Colonic mucosa (tissue), 4 donors: ENCODE measurements around the gene XBP1. TPM values are rescaled to one million over a fixed set of nuclear protein-coding genes. Genes with fewer than 3 reads are reported as not detected.
A peak's percentile ranks its signal among the peaks of the same experiment; 100 is the strongest.

Experiments used
- DNase-seq: peaks from one replicate; pipeline ENCODE4 v3.0.0-alpha.2; 2020
- H3K27ac ChIP-seq: fragments of 200-600 bp; one replicate; pipeline ENCODE4 v1.8.0; 2021
- H3K27me3 ChIP-seq: fragments of 200-600 bp; one replicate; pipeline ENCODE4 v1.8.0; 2021
- H3K36me3 ChIP-seq: fragments of 200-600 bp; one replicate; pipeline ENCODE4 v1.8.0; 2021
- H3K4me1 ChIP-seq: fragments of 200-600 bp; one replicate; pipeline ENCODE4 v1.8.0; 2021; ENCODE audit warnings: mild to moderate bottlenecking
- H3K4me3 ChIP-seq: fragments of 200-600 bp; one replicate; pipeline ENCODE4 v1.8.0; 2021
- H3K9ac ChIP-seq, 2 donors: one replicate each; pipeline ENCODE4 v1.7.0; 2013; ENCODE audit warnings: control low read depth in 2 of 2, low read depth in 2 of 2, low read length in 2 of 2
- H3K9me3 ChIP-seq: fragments of 200-600 bp; one replicate; pipeline ENCODE4 v1.8.0; 2021
- CTCF ChIP-seq: fragments of 200-600 bp; IDR thresholded peaks from one replicate; pipeline ENCODE4 v1.8.0; 2022; ENCODE audit warnings: antibody characterized with exemption, mild to moderate bottlenecking
- intact Hi-C: fragments of 100-400 bp; cut with DNase I; formaldehyde crosslinking; loops from one replicate; pipeline ENCODE4 v1.14.1; 2022
- total RNA-seq, 2 donors: library from RNA; stranded (reverse); fragmentation: NEBNext Ultra II Directional in 1 of 2; extraction: Animal tissue kit (Norgen Biotek cat#: 25700) in 1 of 2; gene quantifications; one replicate each; pipeline ENCODE4 v1.2.1, GENCODE V29; 2021
- donor health status: healthy.
- donor health status: DM: no; HTN: no; CAD: no.
- donor health status: DM: no; HTN: no; CAD: no.

Gene XBP1
- total RNA-seq, 2 donors from 2014 or later = 210 to 251 TPM

GRCh38 chr22:28798810-28799605 is 1.4 kb downstream of the XBP1 start:
- TF ChIP-seq CTCF = no peak
- Histone ChIP-seq H3K4me3 (peak overlapping the region; percentile 81), H3K36me3 (peaks cover 20% of the 10 kb centered on the region)

DNA sequence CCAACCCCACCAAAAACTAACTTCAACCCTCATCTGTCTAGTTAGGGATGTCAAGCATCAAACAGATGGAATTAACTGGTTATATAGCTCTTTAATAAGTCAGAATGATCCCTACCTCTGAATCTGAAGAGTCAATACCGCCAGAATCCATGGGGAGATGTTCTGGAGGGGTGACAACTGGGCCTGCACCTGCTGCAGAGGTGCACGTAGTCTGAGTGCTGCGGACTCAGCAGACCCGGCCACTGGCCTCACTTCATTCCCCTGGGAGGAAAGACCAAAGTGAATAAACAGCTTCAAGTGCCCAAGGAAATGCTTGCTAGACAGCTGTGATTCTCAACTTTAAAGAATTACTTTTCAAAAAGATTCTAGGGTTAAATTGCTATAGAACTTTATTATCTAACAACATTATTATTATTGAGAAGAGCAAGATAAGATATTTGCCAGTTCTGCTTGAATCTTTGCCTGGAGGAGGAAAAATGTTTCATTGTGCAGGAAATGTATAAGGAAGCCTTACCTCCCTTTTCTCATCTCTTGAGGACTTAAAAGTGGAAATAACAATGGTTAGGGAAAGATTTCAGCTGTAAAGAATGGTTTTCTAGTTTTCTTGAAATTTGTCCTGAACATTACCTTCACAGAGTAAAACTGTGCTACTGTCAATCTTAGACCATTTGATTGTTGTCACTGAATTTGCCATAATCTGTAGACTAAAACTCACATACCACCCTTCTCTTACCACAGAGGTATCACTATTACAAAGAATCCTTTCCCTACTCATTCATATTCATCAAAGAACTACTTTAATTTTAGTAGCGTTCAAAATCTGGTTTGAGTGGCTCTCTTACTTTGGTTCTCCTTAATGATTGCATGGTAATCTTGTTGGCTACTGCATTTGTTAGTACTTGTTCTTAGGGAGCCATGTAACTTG is 4.2 kb downstream of the XBP1 start:
- H3K4me1 ChIP-seq = no peaks in the 10 kb centered on the region
- no peak overlapping the region for H3K4me3 ChIP-seq
- H3K36me3 ChIP-seq = peaks cover 20% of the 10 kb centered on the region
- no peaks in the 10 kb centered on the region for H3K27me3 ChIP-seq
- TF ChIP-seq CTCF = no peak
- H3K9me3 ChIP-seq = no peaks in the 10 kb centered on the region
- intact Hi-C loops = no loop called here
- no peak for DNase-seq
- H3K27ac ChIP-seq = no peak overlapping the region
- peak overlapping the region; percentile 1 to 29 for H3K9ac ChIP-seq

More at GRCh38 chr22:28798810-28799605, 1.4 kb downstream of the XBP1 start:
- Histone ChIP-seq H3K4me1 (peaks cover 4% of the 10 kb centered on the region), H3K9me3 (no peaks in the 10 kb centered on the region), H3K27me3 (no peaks in the 10 kb centered on the region), H3K9ac (peak overlapping the region; percentile 99 to 100), H3K27ac (peak overlapping the region; percentile 96)
- DNase-seq = peak; percentile 62
- intact Hi-C loops = no loop called here

GRCh38 chr22:28795071-28795693 is 5.2 kb downstream of the XBP1 start:
- H3K4me1 ChIP-seq = no peaks in the 10 kb centered on the region
- no peak overlapping the region for H3K27ac ChIP-seq
- no peak for TF ChIP-seq CTCF
- DNase-seq = no peak
- no peak overlapping the region for H3K9ac ChIP-seq
- no peaks in the 10 kb centered on the region for H3K9me3 ChIP-seq
- no peaks in the 10 kb centered on the region for H3K27me3 ChIP-seq
- intact Hi-C loops = no loop called here
- H3K36me3 ChIP-seq = peaks cover 20% of the 10 kb centered on the region
- H3K4me3 ChIP-seq = no peak overlapping the region

- Histone ChIP-seq H3K27me3 (no peaks in the 10 kb centered on the region), H3K9ac (peak overlapping the region in 1 of 2 donors; percentile 12), H3K4me3 (no peak overlapping the region), H3K27ac (no peak overlapping the region), H3K4me1 (no peaks in the 10 kb centered on the region), H3K9me3 (no peaks in the 10 kb centered on the region), H3K36me3 (peaks cover 20% of the 10 kb centered on the region)
- DNase-seq = no peak
- intact Hi-C loops = loop anchor here (5.0 kb wide), 1 partner anchor 38 kb away; no protein-coding TSS in a partner anchor
- no peak for TF ChIP-seq CTCF
These were observed 6.3 kb downstream of the XBP1 start for GRCh38 chr22:28793976-28794584.
